ENCODE measurements around the gene SPSB3. TPM values are rescaled to one million over a fixed set of nuclear protein-coding genes. Genes with fewer than 3 reads are reported as not detected.

Gene SPSB3
- total RNA-seq, 1 donor from 2014 or later = 48.2 TPM

- Histone ChIP-seq H3K4me3 (ENCODE audit: low read depth, low read length) (peak overlapping the region; percentile 97), H3K27me3 (ENCODE audit: control insufficient read depth, insufficient read depth, low read length) (no peaks in the 10 kb centered on the region), H3K36me3 (ENCODE audit: control insufficient read depth, insufficient read depth, low read length) (peaks cover 25% of the 10 kb centered on the region)
- peak; percentile 65 for DNase-seq (ENCODE audit: low read depth)
- no peak for TF ChIP-seq CTCF (IDR thresholded peaks at IDR 0.05; ENCODE audit: insufficient read depth, low read length, severe bottlenecking)
- FAIRE-seq = no peak
Observed at GRCh38 chr16:1770328-1771187, 11.8 kb downstream of the SPSB3 start.

- no peaks in the 10 kb centered on the region for H3K27me3 ChIP-seq (ENCODE audit: control insufficient read depth, insufficient read depth, low read length)
- H3K4me3 ChIP-seq (ENCODE audit: low read depth, low read length) = no peak overlapping the region
- no peak for DNase-seq (ENCODE audit: low read depth)
- TF ChIP-seq CTCF (IDR thresholded peaks at IDR 0.05; ENCODE audit: insufficient read depth, low read length, severe bottlenecking) = no peak
- no peak for FAIRE-seq
- H3K36me3 ChIP-seq (ENCODE audit: control insufficient read depth, insufficient read depth, low read length) = peaks cover 30% of the 10 kb centered on the region
Observed at GRCh38 chr16:1769402-1770300, 12.7 kb downstream of the SPSB3 start.

- FAIRE-seq = no peak
Observed at GRCh38 chr16:1768767-1769401, 13.5 kb downstream of the SPSB3 start.

GRCh38 chr16:1768061-1768766 lies 14.2 kb downstream of the SPSB3 start:
- peaks cover 39% of the 10 kb centered on the region for H3K36me3 ChIP-seq (ENCODE audit: control insufficient read depth, insufficient read depth, low read length)
- H3K27me3 ChIP-seq (ENCODE audit: control insufficient read depth, insufficient read depth, low read length) = no peaks in the 10 kb centered on the region
- FAIRE-seq (no peak), DNase-seq (ENCODE audit: low read depth) (no peak)
- no peak overlapping the region for H3K4me3 ChIP-seq (ENCODE audit: low read depth, low read length)
- no peak for TF ChIP-seq CTCF (IDR thresholded peaks at IDR 0.05; ENCODE audit: insufficient read depth, low read length, severe bottlenecking)

More at GRCh38 chr16:1768767-1769401, 13.5 kb downstream of the SPSB3 start:
- Histone ChIP-seq H3K36me3 (ENCODE audit: control insufficient read depth, insufficient read depth, low read length) (peaks cover 36% of the 10 kb centered on the region), H3K4me3 (ENCODE audit: low read depth, low read length) (no peak overlapping the region), H3K27me3 (ENCODE audit: control insufficient read depth, insufficient read depth, low read length) (no peaks in the 10 kb centered on the region)
- DNase-seq (ENCODE audit: low read depth) = no peak
- TF ChIP-seq CTCF (IDR thresholded peaks at IDR 0.05; ENCODE audit: insufficient read depth, low read length, severe bottlenecking) = no peak
